Activated CD4-positive, alpha-beta T cell treated with anti-CD3 and anti-CD28 coated beads for 1 hour (primary cell): ENCODE data around the gene VRTN.
A peak's percentile ranks its signal among the peaks of the same experiment; 100 is the strongest.

Experiments
- DNase-seq: peaks from one replicate; pipeline ENCODE4 v3.0.0-alpha.2; 2020

The VRTN gene

DNA sequence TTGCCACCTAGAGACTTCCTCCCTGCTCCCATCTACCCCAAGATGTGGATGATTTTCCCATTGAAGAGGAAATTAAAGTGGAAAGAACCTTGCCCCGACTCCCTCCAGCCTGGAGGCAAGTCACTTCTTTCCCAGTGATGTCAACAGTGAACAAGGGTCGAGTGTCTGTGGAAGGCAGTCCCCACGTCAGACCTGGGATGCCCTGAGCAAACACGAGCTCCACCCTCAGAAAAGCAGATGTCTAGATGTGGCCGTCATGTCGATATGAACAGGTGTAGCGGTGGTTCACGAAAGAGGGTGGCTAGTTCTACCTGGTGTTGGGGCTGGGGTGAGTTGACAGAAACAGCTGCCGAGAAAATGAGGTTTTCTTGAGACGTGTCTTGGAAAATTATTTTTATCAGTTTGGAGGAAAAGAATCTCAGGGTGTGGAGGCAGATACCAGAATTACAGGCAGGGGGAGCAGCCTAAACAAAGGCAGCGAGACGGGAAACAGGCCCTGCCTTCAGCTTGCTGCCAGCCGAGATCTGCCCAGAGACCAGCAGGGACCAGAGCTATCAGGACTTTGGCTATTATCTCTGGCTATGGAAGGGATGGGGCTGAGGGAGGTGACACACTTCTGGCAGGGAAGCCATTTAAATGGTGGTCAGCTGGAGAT, 51.9 kb downstream of the VRTN start:
- no peak for DNase-seq

DNA sequence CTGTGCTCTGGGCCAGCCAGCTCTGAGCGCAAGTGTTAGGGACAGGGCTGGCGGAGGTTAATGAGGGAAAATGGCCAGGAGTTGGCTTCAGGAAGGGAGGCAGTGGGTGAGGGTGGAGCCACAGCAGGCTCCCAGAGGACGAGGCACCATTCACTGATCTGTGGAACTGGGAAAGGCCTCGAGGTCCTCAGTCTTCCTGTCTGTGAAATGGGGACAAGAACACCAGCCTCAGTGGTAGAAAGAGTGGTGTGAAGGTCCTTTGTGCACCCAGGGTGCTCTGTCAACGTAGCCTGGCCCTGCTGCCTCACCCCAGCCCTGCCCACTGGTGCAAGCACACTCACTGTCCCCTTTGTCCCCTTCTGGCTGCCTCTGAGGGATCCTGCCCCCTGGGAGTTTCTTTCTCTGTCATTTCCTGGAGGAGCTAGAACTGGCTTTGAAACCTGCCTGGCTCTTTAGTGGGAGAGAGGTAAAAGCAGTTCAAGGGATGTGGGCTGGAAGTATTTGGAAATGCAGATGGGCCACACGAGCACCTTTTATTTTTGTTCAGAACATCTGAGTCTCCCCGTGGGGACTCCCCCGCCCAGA, 52.7 kb downstream of the VRTN start:
- no peak for DNase-seq

DNA sequence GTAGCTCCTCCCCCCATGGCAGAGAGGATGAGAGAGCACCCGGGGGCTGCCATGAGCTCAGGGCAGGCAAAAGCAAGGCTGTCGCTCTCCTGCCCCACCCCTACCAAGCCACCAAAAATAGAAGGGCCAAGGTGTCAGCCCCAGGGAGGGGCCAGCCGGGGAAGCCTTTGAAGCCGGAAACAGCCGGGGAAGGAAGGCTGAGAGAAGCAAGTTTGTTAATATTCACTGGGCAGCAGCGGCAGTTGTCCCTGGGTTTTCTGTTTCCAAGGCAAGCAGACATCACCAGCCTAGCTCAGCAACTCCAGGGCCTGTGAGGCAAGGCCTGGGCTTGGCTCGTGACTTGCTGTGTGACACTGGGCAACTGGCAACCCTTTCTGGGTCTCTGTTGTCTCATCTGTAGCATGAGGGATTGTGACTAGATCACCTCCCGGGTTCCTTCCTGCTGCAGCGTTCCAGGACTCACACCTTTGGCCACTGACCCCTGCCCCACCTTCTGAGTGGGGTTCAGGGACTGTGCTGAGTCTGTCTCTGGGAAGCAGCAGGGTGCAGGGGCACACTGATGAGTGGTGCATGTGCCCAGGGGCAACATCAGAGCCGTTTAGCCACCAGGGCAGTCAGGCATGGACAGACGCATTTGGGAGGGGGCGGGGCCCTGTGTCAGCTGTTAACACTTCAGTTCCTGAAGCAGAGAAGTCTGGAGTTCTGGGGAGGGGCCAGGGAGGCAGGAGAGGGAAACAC, 53.4 kb downstream of the VRTN start:
- peak; percentile 31 for DNase-seq

DNA sequence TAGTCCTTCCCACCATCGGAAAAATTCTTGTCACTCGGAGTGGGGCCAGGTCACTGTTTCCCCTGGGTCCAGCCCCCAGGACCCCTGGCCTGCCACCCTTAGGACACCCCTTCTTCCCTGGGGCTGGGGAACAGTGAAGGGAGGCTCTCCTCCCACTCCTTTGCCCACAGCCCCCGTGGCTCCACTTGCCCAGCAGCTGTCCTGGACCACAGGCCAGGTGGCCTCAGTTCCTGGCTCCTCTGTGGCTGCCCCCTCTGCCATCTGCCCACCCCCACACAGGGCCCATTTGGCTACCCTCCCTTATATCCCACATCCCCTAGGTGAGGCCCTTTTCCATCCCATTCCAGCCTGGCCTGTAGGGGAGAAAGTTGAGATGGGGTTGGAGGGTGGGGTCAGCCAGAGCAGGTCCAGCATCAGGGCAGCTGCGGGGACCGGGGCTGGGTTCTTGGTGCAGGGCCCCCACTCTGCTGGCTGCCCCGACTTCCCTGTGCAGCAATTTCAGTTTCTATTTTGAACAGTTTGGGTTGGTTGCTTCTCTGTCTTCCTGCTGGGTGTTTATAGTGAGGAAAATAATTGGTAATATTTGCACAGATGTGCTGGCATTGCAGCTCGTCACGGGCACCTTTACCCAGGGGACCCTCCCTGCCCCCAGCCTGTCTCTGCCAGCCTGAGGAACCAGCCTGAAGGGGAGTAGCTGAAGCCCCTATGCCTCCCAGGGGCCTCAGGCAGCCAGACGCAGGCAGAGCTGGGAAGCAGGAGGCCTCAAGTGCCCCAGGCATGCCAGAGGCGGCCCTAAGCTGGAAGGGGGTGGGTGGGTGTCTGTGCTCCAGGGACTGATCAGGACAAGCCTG, 54.4 kb downstream of the VRTN start:
- DNase-seq: no peak

DNA sequence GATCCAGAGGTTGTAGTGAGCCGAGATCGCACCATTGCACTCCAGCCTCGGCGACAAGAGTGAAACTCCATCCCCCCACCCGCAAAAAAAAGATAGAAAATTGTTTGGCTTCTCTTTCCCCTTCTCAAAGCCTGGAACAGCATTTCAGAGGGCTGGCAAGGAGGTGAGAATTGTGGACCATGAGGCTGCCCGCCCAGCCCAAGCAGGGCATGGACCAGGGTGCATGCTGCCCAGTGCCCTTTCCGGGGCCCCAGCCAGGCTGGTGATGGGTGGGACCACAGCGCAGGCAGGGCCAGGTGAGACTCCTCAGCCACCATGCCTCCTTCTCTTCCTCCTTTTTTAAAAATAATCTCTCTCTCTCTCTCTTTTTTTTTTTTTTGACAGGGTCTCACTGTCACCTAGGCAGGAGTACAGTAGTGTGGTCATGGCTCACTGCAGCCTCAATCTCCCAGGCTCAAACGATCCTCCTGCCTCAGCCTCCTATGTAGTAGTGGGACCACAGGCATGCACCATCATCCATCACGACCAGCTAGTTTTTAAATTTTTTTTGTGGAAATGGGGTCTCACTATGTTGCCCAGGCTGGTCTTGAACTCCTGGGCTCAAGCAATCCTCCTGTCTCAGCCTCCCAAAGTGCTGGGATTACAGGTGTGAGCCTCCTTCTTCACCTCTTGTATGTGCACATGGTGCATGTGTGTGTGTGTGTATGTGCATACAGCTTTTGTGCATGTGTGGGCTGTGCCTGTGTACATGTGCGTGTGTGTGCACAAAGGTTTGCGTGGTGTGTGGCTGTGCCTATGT, 55.5 kb downstream of the VRTN start:
- no peak for DNase-seq

DNA sequence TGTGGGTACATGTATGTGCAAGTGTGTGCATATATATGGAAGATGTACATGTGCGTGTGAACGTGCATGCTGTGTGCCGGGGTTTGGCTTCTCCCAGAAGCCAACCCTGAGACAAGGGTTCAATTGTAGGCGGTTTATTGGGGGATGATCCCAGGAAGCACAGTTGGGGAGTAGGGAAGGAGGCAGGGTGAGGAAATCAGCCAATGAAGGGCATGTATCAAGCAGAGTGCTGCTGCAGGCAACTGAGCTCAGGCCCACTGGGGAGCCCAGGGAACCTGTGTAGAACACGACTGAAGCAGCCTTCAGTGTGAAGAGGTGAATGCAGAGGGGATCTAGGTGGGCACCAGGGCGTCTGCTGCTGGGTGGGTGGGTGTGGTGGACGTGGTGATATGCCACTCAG, 56.2 kb downstream of the VRTN start:
- DNase-seq: no peak

DNA sequence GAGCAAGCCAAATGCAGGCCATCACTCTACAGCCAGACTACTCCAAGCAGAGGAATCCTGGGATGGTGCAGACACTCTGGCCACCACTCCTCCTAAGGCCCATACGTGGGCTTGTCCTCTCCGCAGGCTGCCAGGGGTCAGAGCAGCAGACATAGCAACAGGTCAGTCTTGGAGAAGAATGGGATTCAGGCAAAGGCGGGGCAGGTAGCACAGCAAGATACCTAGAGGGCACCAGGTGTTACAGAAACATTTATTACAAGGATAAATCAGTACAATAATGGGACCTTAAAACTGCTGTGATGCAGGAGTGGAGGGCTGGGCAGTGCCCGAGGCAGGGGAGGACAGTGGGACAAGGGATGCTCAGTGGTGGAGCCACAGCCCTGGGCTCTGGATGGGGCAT, 57.4 kb downstream of the VRTN start:
- DNase-seq: no peak

DNA sequence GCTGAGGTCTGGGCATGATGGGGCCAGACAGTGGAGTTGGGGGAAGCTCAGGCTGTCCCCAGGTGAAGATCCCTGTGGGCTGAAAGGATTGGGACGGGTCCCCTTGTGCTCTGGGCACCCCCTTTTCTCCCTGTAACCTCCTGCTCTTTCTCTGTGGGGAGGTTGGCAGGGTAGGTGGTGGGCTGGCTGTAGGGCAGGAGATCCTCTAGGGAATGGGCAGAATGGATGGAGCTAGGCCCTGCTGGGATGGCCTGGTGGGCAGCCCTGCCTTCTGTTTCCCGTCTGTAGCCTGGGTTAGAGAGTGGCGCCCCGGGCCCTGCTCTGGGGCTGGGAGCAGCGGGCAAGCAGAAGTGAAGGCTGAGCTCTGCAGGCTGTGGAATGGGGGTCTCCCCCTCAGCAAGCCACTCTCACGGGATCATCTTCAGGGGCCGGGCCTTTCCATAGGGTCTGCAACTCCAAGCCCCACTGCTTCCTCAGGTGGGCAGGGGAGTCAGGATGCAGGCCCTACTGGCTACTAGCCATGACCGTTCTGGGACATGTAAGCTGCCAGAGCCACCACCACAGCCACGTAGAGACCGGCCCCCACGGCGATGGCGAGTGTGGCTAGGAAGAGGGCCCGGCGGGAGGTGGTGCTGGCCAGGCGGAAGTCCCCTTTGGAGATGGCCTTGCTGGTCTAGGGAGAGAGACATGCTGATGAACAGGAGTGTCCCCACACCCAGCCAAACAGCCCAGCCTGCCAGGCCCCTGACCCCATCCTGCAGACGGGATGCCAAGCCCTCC, 58.9 kb downstream of the VRTN start:
- DNase-seq: no peak

DNA sequence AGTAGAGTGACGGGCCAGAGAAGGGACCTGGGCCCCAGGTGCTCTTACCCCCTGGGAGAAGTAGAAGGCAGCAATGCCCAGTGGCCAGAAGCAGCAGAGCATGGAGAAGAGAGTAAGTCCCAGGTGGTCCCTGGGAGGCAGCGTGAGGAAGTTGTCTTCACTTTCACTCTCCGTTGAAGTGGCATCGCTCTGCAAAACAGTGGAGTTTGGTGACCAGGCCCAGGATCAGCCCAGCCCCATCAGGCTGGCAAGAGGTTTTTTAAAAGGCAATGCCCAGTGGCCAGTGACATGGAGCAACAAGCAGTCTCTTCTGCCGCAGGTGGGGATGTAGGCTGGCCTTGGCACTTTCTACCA, 59.5 kb downstream of the VRTN start:
- DNase-seq: no peak

DNA sequence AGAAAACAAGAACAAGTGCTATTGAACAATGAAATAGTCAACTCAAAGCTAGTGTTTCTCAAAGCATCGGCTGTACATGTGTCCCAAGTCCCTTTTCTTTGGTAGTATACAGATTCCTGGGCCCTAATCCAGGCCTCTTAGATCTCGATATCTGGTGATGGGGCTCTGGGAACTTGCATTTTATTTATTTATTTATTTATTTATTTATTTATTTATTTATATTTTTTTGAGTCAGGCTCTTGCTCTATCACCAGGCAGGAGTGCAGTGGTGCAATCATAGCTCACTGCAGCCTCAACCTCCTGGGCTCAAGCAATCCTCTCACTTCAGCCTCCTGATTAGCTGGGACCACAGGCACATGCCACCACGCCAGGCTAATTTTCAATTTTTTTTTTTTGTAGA, 60.6 kb downstream of the VRTN start:
- DNase-seq: no peak

DNA sequence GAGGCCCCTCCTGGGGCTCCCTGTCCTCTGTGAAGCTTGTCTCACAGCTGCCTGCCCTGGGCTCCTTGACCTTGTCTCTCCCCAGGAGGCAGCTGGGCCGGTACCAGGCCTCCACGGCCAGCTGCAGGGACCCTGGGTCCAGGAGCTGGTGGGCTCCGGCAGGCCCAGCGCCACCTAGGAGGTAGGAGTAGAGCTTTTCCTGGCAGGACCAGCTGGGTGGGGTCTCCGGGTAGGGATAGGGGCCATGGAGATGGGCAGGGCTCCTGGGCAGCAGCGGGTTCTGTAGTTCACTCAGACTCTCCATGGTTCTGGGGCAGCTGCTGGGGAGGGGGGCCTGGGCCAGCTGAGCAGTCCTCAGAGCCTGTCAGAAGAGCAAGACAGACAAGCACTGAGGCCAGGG, 61.2 kb downstream of the VRTN start:
- DNase-seq: no peak
